Hindlimb muscle (tissue), 1 donor: ENCODE measurements around the gene SMCO3. TPM values are rescaled to one million over a fixed set of nuclear protein-coding genes. Genes with fewer than 3 reads are reported as not detected.

ENCODE experiments used
- DNase-seq: peaks from one replicate; pipeline ENCODE4 v3.0.0-alpha.2; 2013
- polyA plus RNA-seq: library from polyadenylated mRNA; unstranded; fragments of 120-200 nt; gene quantifications from one replicate; pipeline ENCODE4 v1.2.1, GENCODE V29; 2013; ENCODE audit not compliant: insufficient read length

The SMCO3 gene
- 0.15 TPM for polyA plus RNA-seq

DNA sequence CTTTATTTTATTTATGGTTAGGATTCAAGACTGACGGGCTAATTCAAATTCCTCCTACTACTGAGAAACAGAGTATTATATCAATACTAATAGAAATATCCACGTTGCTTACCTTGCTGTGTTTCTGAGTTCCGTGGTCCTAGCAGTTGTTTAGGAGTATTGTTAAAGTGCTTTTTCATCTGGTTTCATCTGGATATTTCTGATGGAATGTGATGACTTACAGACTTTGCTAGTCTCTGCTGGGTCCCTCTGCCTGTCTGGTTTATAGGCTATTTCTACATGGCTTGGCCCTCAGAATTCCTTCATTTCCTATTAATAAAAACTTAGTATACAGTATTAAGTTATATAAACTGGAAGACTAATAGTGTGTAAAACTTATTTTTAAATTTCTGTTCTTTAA is at the start of gene SMCO3:
TSS of gene SMCO3 (minus strand) at position 169 of the 400 bp plus-strand sequence. CDS start 7,502 bp downstream, outside the sequence.
- DNase-seq, result no peak

DNA sequence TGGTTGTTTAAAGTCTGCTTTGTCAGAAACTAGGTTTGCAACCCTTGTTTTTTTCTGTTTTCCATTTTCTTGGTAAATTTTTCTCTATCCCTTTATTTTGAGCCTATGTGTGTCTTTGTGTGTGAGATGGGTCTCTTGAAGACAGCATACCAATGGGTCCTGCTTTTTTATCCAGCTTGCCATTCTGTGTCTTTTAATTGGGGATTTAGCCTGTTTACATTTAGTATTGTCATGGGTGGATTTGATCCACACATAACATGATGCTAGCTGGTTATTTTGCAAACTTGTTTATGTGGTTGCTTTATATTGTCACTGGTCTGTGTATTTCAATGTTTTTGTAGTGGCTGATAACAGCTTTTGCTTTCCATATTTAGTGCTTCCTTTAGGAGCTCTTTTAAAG is 46.5 kb upstream of the SMCO3 start:
- no peak for DNase-seq

GRCh38 chr12:14858513-14858912 is 44.5 kb upstream of the SMCO3 start:
- no peak for DNase-seq

DNA sequence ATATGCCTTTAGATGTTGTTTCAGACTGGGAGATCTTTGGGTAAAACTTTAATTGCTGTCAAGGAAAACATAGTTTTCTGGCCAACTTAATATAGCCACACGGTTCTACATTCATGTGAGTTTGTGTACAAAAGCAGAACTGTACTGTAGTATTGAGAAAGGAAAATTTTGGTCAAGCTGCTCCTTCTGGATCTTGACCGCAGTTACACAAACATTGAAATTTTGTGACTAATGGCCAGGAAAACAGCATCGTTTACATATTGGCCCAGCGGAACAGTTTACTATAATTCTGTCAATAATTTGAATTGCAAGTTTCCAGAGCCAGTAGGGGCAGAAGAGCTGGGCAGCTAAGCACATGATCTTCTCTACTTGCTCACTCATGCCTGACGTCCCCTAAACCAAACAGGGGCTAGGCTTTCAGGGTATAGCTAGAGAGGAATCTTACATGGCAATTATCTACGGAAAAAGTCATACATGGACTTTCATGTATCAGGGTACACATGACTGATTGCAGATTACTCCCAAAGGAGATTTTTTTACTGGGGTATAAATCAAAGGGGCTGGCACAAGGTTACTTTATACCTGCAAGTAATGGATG is 40.7 kb upstream of the SMCO3 start:
- DNase-seq, result no peak

DNA sequence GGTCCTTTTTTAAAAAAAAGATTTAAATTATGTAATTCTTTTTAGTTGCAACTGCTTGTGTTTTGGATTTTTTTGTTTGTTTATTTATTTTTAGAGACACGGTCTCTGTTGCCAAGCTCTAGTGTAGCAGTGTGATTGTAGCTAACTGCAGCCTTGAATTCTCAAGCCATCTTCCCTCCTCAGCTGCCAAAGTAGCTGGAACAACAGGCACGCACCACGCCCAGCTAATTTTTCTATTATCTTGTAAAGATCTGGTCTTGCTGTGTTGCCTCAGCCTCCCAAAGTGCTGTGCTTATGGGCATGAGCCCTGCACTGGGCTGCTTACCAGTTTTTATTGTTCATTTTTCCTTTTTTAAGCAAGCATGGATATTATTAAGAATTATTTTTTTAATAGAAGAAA is 40.0 kb upstream of the SMCO3 start:
- peak; percentile 71 for DNase-seq

GRCh38 chr12:14852880-14853279 is 38.9 kb upstream of the SMCO3 start:
- no peak for DNase-seq

GRCh38 chr12:14850929-14851663 is 37.1 kb upstream of the SMCO3 start:
- no peak for DNase-seq

GRCh38 chr12:14849661-14850060 is 35.7 kb upstream of the SMCO3 start:
- DNase-seq, result peak; percentile 78

- DNase-seq, result no peak
These were observed 33.0 kb upstream of the SMCO3 start for GRCh38 chr12:14846876-14847580.

- no peak for DNase-seq
These were observed 32.1 kb upstream of the SMCO3 start for GRCh38 chr12:14846042-14846587.

- peak; percentile 64 for DNase-seq
These were observed 31.4 kb upstream of the SMCO3 start for GRCh38 chr12:14845350-14845750.

GRCh38 chr12:14844401-14844800 is 30.4 kb upstream of the SMCO3 start:
- DNase-seq, result no peak

DNA sequence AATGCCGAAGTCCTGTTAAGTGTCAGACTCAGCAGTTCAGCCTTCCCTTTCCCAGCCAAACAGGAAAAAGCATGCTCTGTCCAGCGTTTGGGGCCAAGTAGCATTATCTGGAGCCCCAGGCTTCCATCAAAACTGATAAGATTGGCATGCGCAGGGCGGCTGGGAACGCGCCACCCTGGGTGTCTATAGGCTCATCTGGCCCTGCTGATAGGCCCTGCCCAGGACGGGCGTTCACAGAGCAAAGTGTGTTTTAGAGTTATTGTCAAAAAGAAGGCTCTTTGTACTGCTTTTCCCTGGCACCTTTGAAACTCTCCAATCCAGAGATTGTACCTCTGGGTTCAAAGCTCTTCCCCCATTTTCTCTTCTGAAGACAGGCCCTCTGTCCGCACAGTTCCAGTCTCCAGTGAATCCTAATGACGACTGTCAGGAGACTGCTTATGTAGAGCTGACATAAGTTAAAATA is 29.5 kb upstream of the SMCO3 start, which contains the start of gene ART4:
TSS of gene ART4 (minus strand) at position 102 of the 463 bp plus-strand sequence. CDS start 413 bp downstream, outside the sequence.
- no peak for DNase-seq

DNA sequence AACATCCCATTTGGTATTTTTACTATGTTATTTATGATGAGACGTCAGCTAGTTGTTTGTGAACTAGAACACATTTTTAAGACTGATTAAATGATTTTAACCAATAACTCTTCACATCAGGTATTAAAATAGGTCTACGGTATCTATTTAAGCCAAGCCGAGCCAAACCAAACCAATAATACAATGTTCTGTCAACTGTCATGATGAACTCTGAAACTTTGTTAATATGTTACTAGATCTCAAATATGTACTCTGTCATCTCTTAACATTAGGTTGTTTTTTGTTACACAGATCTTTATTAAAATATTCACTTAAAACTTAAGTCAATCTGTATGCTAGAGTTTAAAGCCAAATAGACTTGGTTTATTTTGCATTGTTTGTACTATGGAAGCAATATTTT is 28.3 kb upstream of the SMCO3 start:
- DNase-seq, result no peak

- DNase-seq, result no peak
These were observed 27.8 kb upstream of the SMCO3 start for GRCh38 chr12:14841761-14842160.

GRCh38 chr12:14840616-14841015 is 26.6 kb upstream of the SMCO3 start:
- no peak for DNase-seq

- no peak for DNase-seq
These were observed 25.3 kb upstream of the SMCO3 start for GRCh38 chr12:14839262-14839661.

GRCh38 chr12:14836336-14837210 is 22.6 kb upstream of the SMCO3 start:
- no peak for DNase-seq

GRCh38 chr12:14834509-14834908 is 20.5 kb upstream of the SMCO3 start:
- DNase-seq, result no peak

- no peak for DNase-seq
These were observed 20.0 kb upstream of the SMCO3 start for GRCh38 chr12:14833952-14834351.

DNA sequence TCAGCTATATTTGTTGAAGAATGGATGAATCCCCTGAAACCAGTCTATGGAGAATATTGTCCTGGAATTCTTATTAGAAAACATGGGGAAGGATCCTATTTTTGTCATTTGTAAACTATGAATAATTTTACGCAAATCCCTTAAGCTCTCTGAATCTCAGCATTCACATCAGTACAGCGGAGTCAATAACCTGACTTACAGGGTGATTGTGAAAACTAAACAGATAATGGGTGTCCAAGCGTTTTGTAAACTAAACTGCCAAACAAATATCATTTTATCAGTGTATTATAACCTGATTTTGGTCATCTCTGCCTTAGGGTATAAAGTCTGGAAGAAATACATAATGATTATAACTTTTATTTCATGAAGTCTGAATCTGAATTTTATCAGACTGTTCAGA is 19.4 kb upstream of the SMCO3 start:
- no peak for DNase-seq

- no peak for DNase-seq
These were observed 14.9 kb upstream of the SMCO3 start for GRCh38 chr12:14828892-14829291.
